Epidermal melanocyte (primary cell): ENCODE measurements around the gene MPPED1.

ENCODE experiments used
- DNase-seq: peaks from one replicate; pipeline ENCODE4 v3.0.0; 2011; ENCODE audit warnings: low spot score; ENCODE audit not compliant: insufficient read length

Gene MPPED1

DNA sequence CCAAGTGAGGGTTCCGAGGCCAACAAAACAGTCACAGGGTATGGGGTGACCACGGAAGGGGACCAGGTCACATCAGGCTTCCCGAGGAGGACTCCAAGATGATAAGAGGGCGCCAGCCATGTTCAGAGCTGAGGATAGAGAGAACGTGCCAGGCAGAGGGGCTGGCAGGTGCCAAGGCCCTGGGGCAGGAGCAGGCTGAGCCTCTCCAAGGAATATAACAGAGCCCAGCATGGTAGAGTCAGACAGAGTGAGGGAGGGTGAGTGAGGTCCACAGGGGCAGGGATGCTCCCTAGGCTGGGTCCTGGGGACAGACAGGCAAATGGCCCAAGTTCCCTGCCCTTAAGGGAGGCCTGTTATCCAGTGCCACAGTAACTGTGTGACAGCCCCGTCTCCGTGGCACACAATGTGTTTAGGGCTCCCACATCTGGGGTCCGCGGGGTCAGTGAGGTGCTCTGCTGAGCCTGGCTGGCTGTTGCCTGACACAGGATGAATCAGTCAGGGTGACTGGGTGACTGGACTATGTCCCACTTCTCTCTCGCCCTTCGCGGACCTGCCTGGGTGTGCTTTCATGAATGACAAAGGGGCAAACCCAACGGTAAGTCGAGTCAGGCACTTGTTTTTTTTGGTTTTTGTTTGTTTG, 105.3 kb downstream of the MPPED1 start:
- DNase-seq: no peak

DNA sequence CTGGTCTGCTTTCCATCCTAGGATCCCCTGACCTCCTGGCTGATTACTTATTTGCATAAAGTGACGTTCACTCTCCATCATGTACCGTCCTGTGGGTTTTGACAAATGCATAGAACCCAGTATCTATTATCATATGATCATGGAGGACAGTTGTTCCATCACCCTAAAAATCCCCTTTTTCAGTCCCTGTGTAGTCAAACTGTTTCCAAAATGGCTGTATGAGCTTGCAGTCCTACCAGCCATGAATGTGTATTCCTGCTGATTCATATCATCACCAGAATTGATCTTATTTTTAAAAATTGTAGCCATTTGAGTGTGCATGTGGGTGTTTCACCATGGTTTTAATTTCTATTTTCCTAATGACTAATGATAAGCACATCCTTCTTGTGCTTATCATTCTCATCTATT, 108.8 kb downstream of the MPPED1 start:
- no peak for DNase-seq

DNA sequence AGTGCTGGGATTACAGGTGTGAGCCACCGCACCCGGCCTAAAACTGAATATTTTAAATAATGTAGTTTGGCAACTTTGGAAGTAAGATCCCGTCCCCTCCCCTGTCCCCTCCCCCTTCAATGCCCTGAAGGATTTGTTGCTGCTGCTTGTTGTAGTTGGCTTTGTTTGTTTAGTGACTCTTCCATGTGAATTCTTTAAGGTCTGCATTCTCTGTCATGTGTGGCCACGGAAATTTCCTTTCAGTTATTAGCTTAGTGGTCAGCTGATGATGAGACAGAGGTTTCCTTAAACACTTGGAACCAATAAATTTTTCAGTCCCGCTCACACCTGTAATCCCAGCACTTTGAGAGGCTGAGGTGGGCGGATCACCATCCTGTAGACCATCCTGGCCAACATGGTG, 109.9 kb downstream of the MPPED1 start:
- no peak for DNase-seq

DNA sequence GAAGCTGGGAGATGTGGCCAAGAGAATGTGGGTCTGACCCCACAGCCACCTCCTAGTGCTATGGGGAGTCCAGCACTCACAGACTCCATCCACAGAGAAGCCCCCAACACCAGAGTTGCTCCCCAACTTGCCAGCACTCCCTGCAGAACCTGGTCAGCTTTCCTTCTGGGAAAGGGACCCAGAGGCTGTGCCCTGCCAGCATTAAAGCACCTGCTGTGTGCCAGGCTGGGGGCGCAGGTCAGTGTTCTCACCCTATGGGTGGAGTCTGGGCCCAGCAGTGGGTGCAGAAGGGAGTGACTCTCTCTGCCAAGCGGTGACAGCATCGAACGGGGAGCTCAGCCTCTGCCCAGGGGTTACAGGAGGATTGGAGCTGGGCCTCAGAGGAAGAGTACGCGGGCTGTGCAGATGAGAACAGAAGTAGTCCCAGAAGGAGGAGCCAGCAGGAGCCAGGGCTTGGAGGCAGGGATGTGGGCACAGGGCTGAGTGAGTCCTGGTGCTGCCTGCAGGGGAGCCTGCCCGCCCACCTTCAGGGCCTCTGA, 114.4 kb downstream of the MPPED1 start:
- no peak for DNase-seq

DNA sequence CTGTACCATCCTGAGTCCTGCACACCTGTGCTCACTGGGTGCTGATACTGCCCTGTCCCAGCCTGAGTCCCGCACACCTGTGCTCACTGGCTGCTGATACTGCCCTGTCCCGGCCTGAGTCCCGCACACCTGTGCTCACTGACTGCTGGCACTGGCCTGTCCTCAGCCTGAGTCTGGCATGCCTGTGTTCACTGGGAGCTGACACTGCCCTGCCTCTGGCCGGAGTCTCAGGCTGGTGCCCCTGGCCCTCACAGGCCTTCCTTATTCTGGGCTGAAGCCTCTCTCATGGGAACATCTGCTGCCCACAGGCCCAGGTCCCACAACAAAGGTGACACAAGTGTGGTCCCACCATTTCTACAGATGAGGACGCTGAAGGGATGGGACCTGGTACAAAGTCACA, 115.1 kb downstream of the MPPED1 start:
- no peak for DNase-seq

DNA sequence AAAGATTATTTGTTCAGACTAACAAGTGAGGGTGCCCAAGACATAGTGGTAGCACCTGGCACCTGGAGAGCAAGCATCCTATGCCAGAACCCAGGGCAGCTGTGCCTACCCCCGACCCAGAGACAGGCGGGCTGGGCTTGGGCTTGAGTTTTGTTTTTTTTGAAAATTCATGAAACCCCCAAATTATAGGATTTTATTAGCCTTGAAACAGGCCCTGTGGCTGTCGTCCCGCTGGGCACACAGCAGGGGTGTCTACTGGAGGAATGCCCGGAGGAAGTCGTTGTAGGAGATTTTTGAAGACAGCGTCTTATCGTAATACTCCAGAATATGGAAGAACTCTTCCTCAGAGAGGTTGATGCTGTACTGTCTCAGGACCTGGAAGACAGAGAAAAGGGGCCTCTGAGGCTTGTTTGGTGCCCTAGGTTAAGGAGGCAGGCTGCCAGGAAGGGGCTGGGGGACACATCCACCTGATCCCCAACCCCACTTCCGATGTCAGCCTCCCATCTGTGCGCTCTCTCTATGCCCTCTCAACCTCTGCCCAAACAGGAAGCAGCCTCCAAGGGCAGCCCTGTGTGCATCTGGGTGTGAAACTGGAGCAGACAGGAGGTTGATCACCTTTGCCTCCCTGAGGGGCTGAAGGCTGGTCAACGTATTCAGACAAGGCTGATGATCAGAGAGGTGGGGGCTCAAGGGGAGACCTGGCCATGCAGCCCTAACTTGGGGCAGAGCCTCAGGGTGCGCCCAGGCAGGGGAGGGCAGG, 117.0 kb downstream of the MPPED1 start:
- DNase-seq: no peak

DNA sequence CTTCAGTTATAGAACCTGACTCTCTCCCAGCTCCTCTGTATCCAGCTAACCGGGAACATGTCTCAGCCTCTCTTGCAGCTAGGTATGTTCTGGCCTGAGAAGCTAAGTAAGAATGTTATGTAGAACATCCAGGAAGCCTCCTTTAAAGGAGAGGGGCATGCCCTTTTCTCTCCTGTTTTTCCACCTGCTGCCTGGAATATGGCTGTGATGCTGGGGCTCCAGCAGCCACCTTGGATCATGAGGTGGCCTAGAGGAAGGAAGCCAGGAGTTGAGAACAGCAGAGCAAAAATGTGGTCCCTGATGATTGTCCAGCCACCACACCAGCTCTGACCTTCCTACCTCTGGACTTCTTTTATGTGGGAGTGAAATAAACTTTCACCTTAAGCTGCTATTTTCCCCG, 117.6 kb downstream of the MPPED1 start:
- DNase-seq: no peak

DNA sequence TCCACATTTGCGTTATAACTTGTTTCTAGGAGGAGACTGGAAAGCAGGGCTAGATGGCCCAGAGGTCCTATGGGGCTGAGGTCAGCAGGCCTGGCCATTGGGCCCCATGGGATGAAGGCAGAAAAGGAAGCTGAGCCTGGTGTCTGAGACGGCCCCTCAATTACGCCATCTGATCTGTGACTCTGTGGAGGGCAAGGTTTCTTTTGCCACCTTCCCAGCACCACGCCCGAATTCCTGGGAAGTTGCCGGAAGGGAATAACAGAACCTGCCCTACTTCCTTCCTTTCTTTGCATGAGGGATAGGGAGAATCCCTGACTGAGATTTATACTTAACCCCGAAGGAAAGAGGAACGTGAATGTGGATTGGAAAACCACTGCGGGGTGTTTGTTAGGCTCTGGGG, 118.1 kb downstream of the MPPED1 start:
- no peak for DNase-seq

DNA sequence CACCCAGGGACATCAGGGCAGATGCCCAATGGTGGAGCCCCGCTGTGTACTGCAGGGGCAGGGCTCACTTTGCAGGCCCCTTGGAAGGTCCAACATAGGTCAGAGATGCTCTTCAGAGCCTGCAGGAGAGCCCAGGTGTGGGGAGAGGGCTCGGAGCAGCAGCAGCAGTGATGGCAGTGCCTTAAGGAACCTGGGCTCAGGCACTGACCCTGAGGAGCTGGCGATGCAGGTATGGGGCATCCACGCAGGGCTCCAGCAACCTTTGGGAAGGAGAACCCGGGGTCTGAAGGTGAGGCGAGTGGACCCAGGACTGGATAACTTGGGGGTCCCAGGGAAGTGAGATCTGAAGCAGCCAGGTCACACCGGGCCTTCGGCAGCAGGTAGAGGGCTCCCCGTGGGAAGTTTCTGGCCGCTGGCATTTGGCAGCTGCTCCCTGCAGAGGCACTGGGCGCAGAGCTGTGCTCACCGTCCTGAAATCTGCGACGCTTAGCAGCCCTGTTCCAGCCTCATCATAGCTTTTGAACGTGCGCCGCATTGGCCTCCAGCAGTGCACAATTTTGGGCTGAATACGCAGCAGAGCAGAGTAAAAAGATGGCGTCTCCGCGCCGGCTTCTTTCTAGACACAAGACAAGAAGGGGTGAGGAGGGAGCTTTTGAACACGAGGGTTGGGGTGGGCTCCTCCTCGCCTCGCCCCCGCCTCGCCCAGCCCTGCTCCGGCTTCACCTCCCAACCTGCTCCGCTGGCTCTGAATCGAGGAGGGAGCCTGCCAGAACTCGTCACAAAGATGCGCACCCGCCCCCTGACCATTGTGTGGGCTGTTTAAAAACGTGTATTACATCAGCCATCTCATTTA, 118.8 kb downstream of the MPPED1 start:
- DNase-seq: no peak

DNA sequence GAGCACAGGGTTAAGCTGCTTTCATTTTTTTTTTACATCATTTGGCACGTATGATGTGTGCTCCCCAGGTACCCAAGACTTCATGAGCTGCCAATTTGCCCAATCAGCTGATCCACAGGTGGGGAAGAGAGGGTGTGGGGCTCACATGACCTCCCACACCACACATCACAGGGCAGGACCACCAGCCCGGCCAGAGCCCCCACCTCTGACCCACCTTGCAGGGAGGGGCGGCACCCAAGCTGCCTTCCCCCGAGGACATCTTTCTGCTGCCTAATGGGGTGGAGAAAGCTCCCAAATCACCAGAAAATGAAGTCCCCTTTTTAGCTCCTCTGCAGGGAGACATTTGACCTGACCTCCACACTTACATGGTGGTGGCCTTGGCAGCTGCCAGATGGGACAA, 119.8 kb downstream of the MPPED1 start:
- no peak for DNase-seq

DNA sequence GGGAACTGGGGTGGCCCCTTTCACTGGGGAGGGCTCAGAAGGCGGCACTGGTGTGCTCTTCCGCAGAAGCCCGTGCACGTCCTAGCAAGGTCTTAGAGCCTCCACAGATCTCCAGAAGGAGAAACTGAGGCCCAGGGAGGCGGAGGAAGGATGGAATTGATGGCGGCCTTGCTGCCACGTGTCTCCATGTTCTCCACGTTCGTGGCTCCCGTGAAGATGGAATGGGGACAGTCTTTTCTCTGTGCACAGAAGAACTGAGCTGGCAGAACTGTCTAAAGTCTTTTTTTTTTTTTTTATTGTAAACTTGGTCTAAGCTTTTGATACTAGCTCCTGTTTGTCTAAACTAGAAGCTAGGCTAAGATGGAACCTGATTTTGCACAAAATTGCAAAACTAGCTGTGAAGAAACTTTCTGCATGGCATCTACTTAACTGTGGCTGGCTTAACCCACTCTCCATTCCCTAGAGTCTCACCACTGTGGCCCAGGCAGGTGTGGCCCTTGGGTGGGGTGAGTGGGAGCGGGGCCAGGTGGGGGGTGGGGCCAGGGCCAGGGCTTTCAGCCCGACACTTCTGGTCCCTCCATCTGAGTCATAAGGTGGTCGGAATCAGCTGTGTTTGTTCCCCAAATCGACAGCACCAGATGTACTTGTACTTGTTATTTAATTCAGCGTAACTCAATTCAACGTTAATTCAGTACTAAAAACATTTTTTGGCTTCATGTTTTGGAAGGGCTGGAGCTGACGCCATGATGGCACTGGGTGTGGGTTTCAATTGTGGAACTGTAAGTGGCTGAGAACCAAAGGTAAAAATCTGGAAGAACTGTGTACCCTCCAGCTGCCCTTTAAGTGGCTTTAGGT, 120.7 kb downstream of the MPPED1 start:
- DNase-seq: no peak

DNA sequence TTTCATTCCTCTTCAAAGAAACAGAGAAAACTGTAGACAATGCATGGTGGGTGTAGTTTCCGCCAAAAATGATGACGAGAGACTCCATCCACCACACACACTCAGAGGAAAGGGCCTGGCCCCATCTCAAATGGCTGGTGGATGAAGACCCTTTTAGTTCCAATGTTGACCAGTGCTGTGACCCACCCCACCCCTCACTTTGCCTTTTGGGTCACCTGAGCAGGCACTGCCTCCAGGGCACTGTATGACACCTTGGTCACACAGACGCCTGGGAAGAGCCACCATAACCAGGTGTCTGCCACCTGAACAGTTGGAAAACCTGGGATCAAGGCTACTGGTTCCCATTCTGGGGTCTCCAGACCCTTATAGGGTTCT, 121.3 kb downstream of the MPPED1 start:
- no peak for DNase-seq

DNA sequence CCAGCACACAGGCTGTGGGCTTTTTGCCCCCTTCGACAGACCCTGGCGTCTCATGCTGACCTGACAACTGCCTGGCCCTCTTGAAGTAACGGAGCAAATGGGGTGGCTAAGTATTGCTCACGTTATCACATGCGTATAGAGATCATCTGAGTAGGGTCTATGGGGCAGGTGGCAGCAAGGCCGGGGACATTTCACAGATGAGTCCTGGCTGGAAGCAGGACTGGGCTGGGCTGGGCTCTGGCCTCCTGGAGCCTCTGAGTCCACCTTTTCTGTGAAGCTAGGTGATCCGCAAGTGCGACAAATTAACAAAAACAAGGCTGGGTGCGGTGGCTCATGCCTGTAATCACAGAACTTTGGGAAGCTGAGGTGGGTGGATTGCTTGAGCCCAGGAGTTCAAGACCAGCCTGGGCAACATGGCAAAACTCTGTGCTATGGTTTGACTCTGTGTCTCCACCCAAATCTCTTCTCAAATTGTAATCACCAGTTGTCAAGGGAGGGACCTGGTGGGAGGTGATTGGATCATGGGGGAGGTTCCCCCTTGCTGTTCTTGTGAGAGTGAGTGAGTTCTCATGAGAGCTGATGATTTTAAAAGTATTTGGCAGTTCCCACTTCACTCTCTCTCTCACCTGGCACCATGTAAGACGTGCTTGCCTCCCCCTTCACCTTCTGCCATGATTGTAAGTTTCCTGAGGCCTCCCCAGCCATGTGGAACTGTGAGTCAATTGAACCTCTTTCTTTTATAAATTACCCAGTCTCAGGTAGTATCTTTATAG, 122.0 kb downstream of the MPPED1 start:
- DNase-seq: no peak

DNA sequence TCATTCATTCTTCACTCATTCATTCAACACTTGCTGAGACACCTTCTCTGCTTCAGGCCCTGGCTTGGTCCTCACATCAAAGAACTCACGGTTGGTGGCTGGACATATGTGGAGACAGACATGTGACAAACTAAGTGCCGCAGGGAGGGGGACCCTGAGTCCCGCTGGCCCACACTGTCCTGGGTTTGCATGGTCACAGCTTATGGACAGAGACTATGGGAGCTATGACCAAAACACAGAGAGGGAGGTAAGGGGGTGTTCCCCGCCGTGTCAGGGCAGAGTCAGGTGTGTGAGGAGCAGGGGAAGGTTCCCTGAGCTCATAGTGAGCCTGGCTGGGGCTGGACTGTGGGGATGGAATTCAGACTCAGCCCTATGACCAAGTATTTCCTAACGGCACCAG, 123.1 kb downstream of the MPPED1 start:
- no peak for DNase-seq

DNA sequence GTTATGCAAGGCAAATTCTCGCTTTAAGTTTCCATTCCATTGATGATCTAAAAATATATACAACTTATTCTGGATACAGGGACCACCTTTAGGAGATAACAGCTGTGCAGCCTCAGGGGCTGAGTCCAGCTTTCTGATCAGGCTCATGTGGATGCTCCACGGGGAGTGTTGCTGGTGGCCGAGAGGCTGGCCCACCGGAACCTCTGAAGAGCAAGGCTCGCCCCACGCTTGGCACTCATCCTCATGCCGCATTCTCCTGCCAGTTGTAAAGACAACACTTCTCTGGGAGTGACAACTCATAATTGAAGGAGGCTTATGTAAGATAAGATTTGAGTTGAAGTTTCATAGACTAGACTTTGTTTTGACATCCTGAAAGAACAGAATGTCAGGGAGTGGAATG, 123.5 kb downstream of the MPPED1 start:
- no peak for DNase-seq

DNA sequence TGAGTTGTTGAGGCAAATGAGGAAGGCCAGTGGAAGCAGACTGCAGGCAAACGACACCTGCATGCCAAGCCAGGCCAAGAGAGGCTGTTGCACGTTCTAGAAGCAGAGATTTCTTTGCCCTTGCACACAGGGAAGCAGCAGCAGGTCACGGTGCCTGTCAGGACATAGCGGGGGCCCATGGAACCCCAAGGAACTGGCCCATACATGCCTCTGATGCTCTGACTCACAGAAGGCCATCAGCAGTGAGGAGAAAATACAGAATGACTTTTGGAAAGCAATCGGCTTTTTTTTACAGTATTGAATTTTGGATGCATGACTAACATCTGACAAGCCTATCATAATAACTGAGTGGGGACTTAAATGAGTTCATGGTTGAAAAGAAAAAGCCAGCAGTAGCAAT, 123.9 kb downstream of the MPPED1 start:
- DNase-seq: no peak

DNA sequence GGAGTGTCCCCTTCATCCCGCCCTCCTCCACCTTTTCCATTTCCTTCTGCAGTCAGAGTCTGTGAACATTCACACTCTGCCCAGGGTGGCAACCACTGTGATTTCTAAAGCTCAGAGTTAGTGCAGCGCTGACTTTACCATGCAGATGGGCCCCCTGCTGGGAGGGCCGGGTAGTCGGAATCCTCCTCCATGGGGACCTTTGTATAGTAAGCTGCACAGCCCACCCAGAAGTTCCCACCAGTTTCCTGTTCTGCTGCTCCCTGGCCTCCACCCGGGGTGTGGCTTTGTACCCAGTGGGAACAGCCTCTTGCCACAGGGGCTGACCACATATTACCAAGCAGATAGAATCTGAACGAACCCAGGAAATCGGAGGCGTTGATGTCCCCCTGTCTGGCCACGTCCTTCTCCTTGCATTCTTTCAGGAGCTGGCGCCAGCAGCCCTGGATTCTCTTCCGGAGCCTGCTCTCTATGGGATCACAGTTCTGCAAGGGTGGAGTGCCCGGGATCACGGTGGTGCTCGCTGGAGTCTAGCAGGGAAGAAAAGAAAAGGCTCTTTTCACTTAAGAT, 125.3 kb downstream of the MPPED1 start:
- no peak for DNase-seq

DNA sequence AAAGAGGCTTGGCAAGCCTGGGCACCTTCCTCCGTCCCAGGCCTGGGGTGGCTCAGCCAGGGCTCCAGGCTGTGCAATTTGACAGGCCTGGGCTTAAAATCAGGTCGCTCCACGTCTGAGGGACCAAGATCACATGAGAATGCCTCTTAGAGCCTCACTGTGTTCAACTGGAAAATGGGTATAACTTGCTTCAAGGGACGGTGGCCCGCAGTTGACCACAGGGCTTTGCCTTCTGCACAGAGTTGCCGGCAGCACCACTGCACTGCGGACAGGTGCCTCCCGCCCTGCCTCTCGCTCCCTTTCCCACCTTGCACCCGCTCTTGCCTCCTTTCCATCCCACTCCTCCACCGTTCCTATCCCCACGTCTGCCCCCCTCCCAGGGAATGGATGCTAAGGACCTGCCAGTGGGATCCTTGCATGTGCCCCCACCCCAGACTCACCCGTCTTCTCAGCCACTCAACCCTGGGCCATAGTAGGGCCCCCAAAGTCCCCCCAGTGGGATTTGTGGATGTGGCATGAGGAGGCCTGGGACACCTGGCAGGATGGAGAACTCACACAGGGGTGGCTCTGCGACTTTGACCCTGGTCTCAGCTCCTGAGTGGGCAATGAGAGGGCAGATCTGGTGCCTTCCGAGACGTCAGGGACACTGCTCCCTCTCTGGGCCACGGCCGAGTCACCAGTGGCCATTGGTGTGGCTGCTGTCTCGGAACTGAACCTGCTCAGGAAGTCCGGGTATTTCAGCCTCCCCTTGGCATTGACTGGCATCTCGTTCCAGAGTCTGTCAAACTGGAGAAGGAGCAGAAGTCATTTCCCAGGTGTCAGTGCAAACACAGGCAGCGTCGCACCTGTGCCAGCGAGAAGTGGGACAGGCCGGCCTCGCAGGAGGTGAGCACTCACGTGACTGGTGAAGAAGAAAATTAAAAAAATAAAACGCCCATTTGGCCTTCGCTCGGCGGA, 128.0 kb downstream of the MPPED1 start:
- no peak for DNase-seq

DNA sequence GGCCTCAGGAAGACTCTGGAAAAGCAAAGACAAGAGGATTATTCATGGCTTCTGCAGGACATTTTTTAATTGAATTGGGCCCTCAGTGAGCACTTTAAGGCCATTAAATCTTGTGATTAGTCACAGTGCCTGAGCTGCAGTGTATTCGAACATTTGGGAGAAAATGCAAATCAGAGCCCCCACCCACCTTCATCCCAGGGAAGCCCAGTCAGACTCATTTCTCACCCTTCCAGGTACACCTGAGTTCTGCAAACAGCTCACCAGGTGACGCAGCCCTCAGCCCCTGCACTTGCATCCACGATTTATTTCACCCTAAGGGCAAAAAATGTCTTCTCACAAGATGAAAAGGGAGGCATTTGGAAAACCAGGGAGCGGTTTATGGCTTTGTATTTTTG, 128.7 kb downstream of the MPPED1 start:
- DNase-seq: no peak
